Measurements from ENCODE around the gene ATP4A. TPM values are rescaled to one million over a fixed set of nuclear protein-coding genes. Genes with fewer than 3 reads are reported as not detected.

ATP4A gene
- total RNA-seq, 2 experiments from 2014 or later = not detected

DNA sequence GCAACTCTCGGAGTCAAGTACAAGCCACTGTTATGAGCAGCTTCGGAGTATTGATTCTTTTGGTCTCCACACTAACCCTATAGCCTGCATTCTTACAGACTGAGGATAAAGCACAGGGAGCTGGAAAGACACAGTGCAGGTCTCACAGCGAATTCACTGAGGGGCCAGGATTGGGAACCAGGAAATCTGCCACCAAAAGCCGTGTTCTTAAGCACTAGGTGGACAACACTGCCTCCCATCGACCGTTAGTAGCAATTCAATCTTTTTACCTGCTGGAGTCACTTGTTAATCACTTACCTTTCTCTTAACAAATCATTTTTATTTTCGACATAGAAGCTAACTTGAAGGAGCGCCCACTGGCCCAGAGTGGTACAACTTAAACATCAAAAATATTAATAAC, 28.8 kb upstream of the ATP4A start:
- CTCF ChIA-PET = interaction anchor here (0.6 to 2.0 kb wide), 10 partner anchors 8 to 239 kb away, joined by 3 to 12 read pairs (median 4); no protein-coding TSS in a partner anchor
- no peak for DNase-seq
- peaks cover 8% of the 10 kb centered on the region for H3K4me1 Mint-ChIP-seq
- H3K27me3 Mint-ChIP-seq = no peaks in the 10 kb centered on the region
- no peaks in the 10 kb centered on the region for H3K36me3 Mint-ChIP-seq (ENCODE audit: low read depth)
- H3K27ac Mint-ChIP-seq = no peak overlapping the region
- no peaks in the 10 kb centered on the region for H3K9me3 Mint-ChIP-seq
- POLR2A ChIA-PET = no interaction called here
- H3K4me3 Mint-ChIP-seq = no peak overlapping the region

DNA sequence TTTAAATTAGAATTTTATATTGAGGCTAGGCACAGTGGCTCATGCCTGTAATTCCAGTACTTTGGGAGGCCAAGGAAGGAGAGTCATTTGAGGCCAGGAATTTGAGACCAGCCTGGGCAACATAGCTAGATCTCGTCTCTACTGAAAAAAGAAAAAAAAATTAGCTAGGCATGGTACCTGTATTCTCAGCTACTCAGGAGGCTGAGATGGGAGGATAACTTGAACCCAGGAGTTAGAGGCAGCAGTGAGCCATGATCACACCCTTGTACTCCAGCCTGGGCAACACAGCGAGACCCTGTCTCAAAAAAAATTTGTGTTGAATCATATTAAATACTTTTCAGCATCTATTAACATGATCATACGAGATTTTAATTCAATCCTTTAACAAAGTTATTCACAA, 27.4 kb upstream of the ATP4A start:
- Mint-ChIP-seq H3K27me3 (peaks cover 5% of the 10 kb centered on the region), H3K4me1 (no peaks in the 10 kb centered on the region), H3K27ac (no peak overlapping the region), H3K36me3 (ENCODE audit: low read depth) (no peaks in the 10 kb centered on the region), H3K9me3 (no peaks in the 10 kb centered on the region), H3K4me3 (no peak overlapping the region)
- POLR2A ChIA-PET = no interaction called here
- CTCF ChIA-PET = interaction anchor here (0.7 kb wide), 1 partner anchor 100 kb away, joined by 4 read pairs; no protein-coding TSS in a partner anchor
- no peak for DNase-seq

DNA sequence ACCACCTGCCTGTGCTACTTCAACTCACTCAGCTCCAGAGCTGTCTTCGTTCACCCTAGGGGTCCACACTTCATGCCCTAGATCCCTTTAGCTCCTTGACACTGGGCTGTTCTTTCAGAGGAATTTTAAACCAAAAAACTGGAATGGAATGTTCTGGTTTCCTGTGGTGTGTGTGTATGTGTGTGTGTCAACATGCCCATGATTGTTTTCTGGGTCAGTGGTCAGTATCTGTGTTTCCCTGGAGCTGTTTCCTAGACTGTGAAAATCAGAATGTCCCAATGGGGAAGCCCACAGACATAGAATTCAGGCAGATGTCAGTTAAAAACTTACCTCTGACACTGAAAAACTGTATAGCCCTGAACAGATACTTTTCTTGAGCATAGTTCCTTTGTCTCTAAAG, 23.9 kb upstream of the ATP4A start:
- Mint-ChIP-seq H3K27me3 (peaks cover 20% of the 10 kb centered on the region), H3K27ac (no peak overlapping the region), H3K9me3 (no peaks in the 10 kb centered on the region), H3K36me3 (ENCODE audit: low read depth) (no peaks in the 10 kb centered on the region), H3K4me3 (no peak overlapping the region), H3K4me1 (no peaks in the 10 kb centered on the region)
- DNase-seq = no peak
- CTCF ChIA-PET = no interaction called here
- POLR2A ChIA-PET = no interaction called here

DNA sequence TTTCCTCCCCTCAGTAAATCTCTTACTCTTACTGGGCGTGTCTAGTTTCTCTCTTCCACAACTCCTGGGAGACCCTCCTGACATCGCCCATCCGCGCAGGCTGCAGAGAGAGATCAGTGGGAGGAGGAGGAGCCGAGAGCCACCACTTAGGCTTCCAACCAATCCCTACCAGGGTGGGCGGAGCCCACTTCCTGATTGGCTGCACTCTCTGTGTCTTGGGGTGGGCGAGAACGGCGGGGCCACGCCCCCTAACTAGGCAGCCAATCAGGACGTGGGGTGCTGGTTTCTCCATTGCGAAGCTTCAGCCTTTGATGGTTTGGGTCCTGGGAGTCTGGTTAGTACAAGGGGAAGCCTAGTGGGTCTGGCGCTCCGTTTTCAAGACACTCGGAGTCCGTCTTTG, 22.4 kb upstream of the ATP4A start, which contains the start of gene PMIS2:
Gene PMIS2, plus strand, starts transcription at position 326 of the 400 bp plus-strand sequence. CDS start 87 bp downstream, outside the sequence.
- H3K27me3 Mint-ChIP-seq = peaks cover 20% of the 10 kb centered on the region
- ChIA-PET POLR2A (no interaction called here), CTCF (no interaction called here)
- no peak within 1 kb of the TSS for H3K4me3 Mint-ChIP-seq
- no peak for DNase-seq
- H3K4me1 Mint-ChIP-seq = no peaks in the 10 kb centered on the region
- no peaks in the 10 kb centered on the region for H3K36me3 Mint-ChIP-seq (ENCODE audit: low read depth)
- no peak within 1 kb of the TSS for H3K27ac Mint-ChIP-seq
- no peaks in the 10 kb centered on the region for H3K9me3 Mint-ChIP-seq

DNA sequence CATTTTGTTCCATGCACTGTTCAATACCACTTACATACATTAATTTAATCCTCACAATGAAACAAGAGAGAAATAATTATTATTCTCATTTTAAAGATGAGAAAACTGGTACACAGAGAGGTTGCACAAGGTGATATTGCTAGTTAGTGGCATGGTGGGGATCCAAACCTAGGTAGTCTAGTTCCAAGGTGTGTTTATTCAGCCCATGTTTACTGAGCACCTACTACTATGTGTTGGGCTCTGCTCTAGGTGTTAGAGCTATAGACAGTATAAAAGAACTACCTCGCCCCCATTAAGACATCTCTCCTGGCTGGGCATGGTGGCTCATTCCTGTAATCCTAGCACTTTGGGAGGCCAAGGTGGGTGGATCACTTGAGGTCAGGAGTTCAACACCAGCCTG, 19.3 kb upstream of the ATP4A start:
- Mint-ChIP-seq H3K36me3 (ENCODE audit: low read depth) (no peaks in the 10 kb centered on the region), H3K27ac (no peak overlapping the region), H3K9me3 (peaks cover 5% of the 10 kb centered on the region), H3K4me3 (no peak overlapping the region), H3K27me3 (peaks cover 22% of the 10 kb centered on the region), H3K4me1 (no peaks in the 10 kb centered on the region)
- ChIA-PET POLR2A (interaction anchor here (0.7 kb wide), 1 partner anchor 644 kb away, joined by 3 read pairs; no protein-coding TSS in a partner anchor), CTCF (no interaction called here)
- DNase-seq = no peak

DNA sequence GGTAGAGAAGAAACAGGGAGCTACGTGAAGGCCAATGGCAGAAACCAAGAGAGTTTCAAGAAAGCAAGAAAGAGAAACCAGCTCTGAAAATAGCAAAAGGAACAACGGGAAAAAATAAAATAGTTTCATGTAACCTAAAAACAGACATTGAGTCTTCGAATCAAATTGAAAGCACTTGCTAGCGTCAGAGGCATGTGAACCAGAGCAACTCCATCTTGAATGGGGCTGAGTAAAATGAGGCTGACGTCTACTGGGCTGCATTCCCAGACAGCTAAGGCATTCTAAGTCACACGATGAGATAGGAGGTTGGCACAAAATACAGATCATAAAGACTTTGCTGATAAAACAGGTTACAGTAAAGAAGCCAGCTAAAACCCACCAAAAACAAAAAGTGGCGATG, 15.2 kb upstream of the ATP4A start:
- Mint-ChIP-seq H3K4me1 (no peaks in the 10 kb centered on the region), H3K27ac (no peak overlapping the region), H3K36me3 (ENCODE audit: low read depth) (peaks cover 9% of the 10 kb centered on the region), H3K9me3 (peaks cover 33% of the 10 kb centered on the region), H3K4me3 (no peak overlapping the region), H3K27me3 (peaks cover 12% of the 10 kb centered on the region)
- POLR2A ChIA-PET = no interaction called here
- DNase-seq = no peak
- CTCF ChIA-PET = interaction anchor here (0.9 kb wide), 1 partner anchor 30 kb away, joined by 4 read pairs; no protein-coding TSS in a partner anchor

DNA sequence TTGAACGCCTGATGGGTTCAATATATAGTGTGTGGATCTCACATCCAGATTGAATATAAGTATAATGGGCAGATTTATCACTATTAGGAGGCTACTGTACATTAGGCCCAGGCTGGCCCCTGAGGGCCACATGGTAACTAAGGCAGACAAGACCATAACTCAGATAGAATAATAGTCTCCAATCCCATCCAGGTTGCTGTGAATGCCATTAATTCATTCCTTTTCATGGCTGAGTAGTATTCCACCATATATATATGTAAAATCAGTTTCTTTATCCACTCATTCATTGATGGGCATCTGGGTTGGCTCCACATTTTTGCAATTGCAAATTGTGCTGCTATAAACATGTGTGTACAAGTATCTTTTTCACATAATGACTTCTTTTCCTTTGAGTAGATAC, 14.5 kb upstream of the ATP4A start:
- no peak for DNase-seq
- H3K27ac Mint-ChIP-seq = no peak overlapping the region
- ChIA-PET CTCF (no interaction called here), POLR2A (no interaction called here)
- peaks cover 12% of the 10 kb centered on the region for H3K27me3 Mint-ChIP-seq
- no peaks in the 10 kb centered on the region for H3K4me1 Mint-ChIP-seq
- H3K9me3 Mint-ChIP-seq = peaks cover 33% of the 10 kb centered on the region
- H3K4me3 Mint-ChIP-seq = no peak overlapping the region
- H3K36me3 Mint-ChIP-seq (ENCODE audit: low read depth) = peaks cover 9% of the 10 kb centered on the region

DNA sequence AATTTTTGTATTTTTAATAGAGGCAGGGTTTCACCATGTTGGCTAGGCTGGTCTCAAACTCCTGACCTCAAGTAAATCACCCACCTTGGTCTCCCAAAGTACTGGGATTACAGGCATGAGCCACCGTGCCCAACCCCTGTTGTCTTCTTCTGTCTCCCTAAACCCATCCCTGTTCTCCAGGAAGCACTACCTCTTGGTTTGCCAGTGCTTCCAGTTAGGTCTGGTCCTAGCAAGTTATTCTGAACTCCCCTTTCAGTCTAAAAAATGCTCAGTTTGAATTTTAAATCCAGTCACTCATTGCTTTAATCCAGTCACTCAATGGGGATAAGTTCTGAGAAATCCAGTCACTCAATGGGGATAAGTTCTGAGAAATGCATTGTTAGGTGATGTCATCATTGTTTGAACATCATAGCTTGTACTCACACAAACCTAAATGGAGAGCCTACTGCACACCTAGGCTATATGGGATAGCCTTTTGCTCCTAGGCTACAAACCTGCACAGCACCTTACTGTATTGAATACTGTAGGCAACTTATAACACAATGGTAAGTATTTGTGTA, 8.0 kb upstream of the ATP4A start:
- Mint-ChIP-seq H3K4me3 (no peak overlapping the region), H3K27ac (no peak overlapping the region), H3K36me3 (ENCODE audit: low read depth) (peaks cover 3% of the 10 kb centered on the region), H3K4me1 (no peaks in the 10 kb centered on the region), H3K9me3 (peaks cover 18% of the 10 kb centered on the region), H3K27me3 (peaks cover 25% of the 10 kb centered on the region)
- ChIA-PET POLR2A (no interaction called here), CTCF (no interaction called here)
- DNase-seq = no peak

DNA sequence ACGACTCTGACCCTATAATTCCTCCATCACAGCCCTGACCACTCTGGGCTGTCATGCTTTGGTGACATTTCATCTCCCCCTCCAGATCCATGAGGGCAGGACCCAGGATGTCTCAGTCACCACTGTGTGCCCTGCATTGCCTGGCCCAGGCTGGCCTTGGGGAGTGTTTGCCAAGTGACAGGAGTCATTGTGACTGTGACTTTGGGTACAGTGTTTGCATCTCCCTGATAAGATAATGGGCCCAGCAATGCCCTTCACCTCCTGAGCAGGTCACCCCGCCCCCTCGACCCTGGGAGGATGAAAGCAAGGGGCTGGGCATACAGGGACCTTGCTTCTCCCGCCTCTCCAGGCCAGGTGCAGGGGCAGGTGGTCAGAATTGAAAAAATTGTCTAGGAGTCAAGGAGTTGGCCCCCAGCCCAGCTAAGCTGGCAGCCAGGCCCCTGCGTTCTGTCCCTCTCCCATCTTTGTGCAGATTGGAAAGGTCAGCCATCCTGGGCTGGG, 5.9 kb upstream of the ATP4A start:
- H3K27me3 Mint-ChIP-seq = peaks cover 22% of the 10 kb centered on the region
- no peaks in the 10 kb centered on the region for H3K9me3 Mint-ChIP-seq
- H3K4me3 Mint-ChIP-seq = no peak overlapping the region
- ChIA-PET POLR2A (no interaction called here), CTCF (no interaction called here)
- no peak for DNase-seq
- no peaks in the 10 kb centered on the region for H3K4me1 Mint-ChIP-seq
- H3K27ac Mint-ChIP-seq = no peak overlapping the region
- no peaks in the 10 kb centered on the region for H3K36me3 Mint-ChIP-seq (ENCODE audit: low read depth)

DNA sequence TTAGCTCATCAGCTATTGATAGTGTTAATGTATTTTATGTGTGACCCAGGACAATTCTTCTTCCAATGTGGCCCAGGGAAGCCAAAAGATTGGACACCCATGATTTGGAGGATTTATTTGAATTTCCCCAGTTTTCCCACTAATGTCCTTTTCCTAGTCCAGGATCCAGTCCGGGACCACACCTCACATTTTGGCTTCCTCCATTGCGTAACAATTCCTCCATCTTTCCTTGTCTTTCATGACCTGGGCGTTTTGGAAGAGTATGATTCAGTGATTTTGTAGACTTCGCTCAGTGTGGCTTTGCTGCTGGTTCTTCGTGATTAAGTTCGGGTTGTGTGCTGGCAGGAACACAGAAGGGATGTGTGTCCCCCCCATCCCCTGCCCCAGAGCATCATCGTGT, 3.3 kb upstream of the ATP4A start:
- Mint-ChIP-seq H3K27me3 (peaks cover 20% of the 10 kb centered on the region), H3K9me3 (no peaks in the 10 kb centered on the region), H3K27ac (no peak overlapping the region), H3K36me3 (ENCODE audit: low read depth) (no peaks in the 10 kb centered on the region), H3K4me1 (no peaks in the 10 kb centered on the region), H3K4me3 (no peak overlapping the region)
- ChIA-PET POLR2A (no interaction called here), CTCF (interaction anchor here (1.0 kb wide), 1 partner anchor 56 kb away, joined by 4 read pairs; no protein-coding TSS in a partner anchor)
- no peak for DNase-seq

DNA sequence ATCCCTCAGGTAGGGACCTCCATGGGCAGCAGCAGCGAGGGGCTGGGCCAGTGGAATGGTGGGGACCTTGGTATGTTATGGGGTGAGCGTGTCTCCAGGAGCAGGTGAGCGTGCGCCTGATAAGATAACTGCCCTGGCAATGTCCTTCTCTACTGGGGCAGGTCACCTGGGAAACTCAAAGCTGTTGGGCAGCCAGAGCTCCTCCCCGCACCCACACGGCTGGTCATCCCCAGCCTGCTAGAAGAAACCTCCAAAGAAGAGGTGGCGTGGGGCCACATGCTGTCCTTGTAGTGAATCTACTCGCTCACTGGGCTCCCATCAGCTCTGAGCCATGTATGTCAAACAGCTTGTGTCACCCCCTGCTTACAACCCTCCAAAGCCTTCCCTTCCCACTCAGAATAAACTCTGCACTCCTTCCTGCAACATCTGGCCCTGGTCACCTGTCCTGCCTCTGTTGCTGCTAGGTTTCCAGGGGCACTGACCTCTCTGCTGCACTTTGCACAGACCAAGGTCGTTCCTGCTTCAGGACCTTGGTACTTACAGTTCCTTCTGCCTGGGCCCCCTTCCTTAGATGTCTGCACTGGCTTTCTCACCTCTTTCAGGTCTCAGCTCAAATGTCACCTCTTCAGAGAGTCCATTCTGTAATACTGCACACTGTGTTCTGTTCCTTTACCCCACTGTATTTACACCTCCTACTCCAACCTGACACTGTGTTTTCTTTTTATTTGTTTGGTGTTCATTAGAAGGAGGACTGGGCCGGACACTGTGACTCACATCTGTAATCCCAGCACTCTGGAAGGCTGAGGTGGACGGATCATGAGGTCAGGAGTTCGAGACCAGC, 1.8 kb upstream of the ATP4A start:
- H3K4me3 Mint-ChIP-seq = no peak overlapping the region
- peaks cover 23% of the 10 kb centered on the region for H3K27me3 Mint-ChIP-seq
- H3K36me3 Mint-ChIP-seq (ENCODE audit: low read depth) = no peaks in the 10 kb centered on the region
- H3K27ac Mint-ChIP-seq = no peak overlapping the region
- DNase-seq = no peak
- H3K9me3 Mint-ChIP-seq = no peaks in the 10 kb centered on the region
- CTCF ChIA-PET = no interaction called here
- no peaks in the 10 kb centered on the region for H3K4me1 Mint-ChIP-seq
- POLR2A ChIA-PET = no interaction called here

DNA sequence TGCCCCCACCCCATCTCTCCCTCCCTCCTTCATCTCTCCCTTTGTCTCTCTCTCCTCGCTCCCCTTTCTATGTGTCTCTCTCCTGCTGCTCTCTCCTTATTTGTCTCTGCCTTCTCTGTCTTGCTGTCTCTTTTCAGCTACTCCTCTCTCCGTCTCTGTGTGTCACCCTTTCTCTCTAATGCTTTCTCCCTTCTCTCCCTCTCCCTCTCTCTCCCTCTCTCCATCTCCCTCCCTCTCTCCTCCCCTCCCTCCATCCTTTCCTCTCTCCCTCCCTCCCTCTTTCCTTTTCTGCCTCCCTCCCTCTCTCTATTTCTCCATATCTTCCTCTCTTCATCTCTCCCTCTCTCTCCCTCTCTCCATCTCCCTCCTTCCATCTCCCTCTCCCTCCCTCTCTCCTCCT, 682 bp downstream of the ATP4A start:
- Mint-ChIP-seq H3K27me3 (peaks cover 36% of the 10 kb centered on the region), H3K4me3 (no peak overlapping the region), H3K9me3 (no peaks in the 10 kb centered on the region), H3K27ac (no peak overlapping the region), H3K36me3 (ENCODE audit: low read depth) (no peaks in the 10 kb centered on the region), H3K4me1 (peaks cover 5% of the 10 kb centered on the region)
- ChIA-PET POLR2A (no interaction called here), CTCF (interaction anchor here (1.0 kb wide), 1 partner anchor 14 kb away, joined by 4 read pairs; no protein-coding TSS in a partner anchor)
- no peak for DNase-seq

DNA sequence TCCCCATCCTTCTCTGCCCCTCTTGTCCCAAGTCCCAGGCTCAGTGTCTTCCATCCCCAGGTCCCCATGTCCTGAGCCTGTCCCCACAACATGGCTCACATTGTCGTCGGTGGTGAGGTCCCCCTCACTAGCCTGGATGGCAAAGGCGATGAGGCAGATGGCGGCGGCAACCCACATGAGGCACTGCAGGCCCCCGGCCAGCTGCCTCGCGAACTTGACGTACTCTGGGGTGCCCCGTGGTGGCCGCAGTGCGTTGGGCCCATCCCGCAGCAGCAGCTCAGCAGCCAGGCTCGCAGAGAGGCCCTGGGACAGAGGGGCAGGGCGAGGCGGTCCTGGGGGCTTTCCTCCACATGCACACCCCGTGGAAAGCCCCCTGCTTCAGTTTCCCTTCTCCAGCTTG, 1.1 kb downstream of the ATP4A start:
- Mint-ChIP-seq H3K4me1 (peaks cover 5% of the 10 kb centered on the region), H3K27ac (no peak overlapping the region), H3K36me3 (ENCODE audit: low read depth) (no peaks in the 10 kb centered on the region), H3K27me3 (peaks cover 37% of the 10 kb centered on the region), H3K9me3 (no peaks in the 10 kb centered on the region), H3K4me3 (no peak overlapping the region)
- no peak for DNase-seq
- CTCF ChIA-PET = no interaction called here
- POLR2A ChIA-PET = no interaction called here

DNA sequence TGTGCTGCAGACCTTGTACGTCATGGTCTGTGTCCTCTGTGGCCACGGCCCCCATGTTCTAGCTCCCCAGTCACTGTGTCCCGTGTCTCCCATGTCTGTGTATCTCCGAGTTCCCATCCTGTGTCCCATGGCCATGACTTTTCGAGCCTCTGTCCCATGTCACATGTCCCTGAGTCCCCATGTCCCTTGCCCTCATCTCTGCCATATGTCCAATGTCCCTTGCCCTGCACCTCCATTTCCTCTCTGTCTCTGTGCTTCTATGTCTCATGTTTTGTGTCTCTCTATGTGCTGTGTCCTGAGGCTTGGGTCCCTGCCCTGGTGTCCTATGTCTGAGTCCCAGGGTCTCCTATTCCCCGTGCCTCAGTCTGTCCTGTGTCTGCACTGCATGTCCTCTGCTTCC, 2.0 kb downstream of the ATP4A start:
- no peak overlapping the region for H3K27ac Mint-ChIP-seq
- peaks cover 37% of the 10 kb centered on the region for H3K27me3 Mint-ChIP-seq
- POLR2A ChIA-PET = no interaction called here
- H3K4me1 Mint-ChIP-seq = peaks cover 8% of the 10 kb centered on the region
- H3K9me3 Mint-ChIP-seq = no peaks in the 10 kb centered on the region
- DNase-seq = no peak
- no peaks in the 10 kb centered on the region for H3K36me3 Mint-ChIP-seq (ENCODE audit: low read depth)
- no peak overlapping the region for H3K4me3 Mint-ChIP-seq
- CTCF ChIA-PET = no interaction called here

Measured in activated CD4-positive, alpha-beta memory T cell treated with anti-CD3 and anti-CD28 coated beads, Interleukin-2, amount 10 ng/mL, durations not matched to agents 7 days and 5 days (primary cell).